ENCODE measurements around the gene TTC22. TPM values are rescaled to one million over a fixed set of nuclear protein-coding genes. Genes with fewer than 3 reads are reported as not detected.

The TTC22 gene
- total and polyA plus RNA-seq, 2 experiments from 2014 or later, result 8.1 to 9.0 TPM

- H3K27me3 ChIP-seq, result no peaks in the 10 kb centered on the region
- WGBS (ENCODE audit: low lambda C conversion rate, missing lambda C conversion rate), result 91% methylated on average over 6 of the region's 6 CpGs
- H4K20me1 ChIP-seq (ENCODE audit: insufficient read depth, poor library complexity, severe bottlenecking), result no peaks in the 10 kb centered on the region
- no peaks in the 10 kb centered on the region for H3K79me2 ChIP-seq
- H3K27ac ChIP-seq, result no peak overlapping the region
- no peak overlapping the region for H3K4me2 ChIP-seq
- H3K36me3 ChIP-seq (replicated peaks; ENCODE audit: insufficient read depth, low read depth), result no peaks in the 10 kb centered on the region
- no peak overlapping the region for H2AFZ ChIP-seq
- DNase-seq (ENCODE audit: low spot score), result no peak
- no peaks in the 10 kb centered on the region for H3K9me2 ChIP-seq (replicated peaks; ENCODE audit: insufficient read depth)
- H3K4me1 ChIP-seq (ENCODE audit: insufficient read depth), result no peaks in the 10 kb centered on the region
- no peak overlapping the region for H3K4me3 ChIP-seq
- TF ChIP-seq CTCF (IDR thresholded peaks at IDR 0.05; ENCODE audit: poor library complexity) (no peak), EZH2 (IDR thresholded peaks at IDR 0.05; ENCODE audit: borderline replicate concordance) (no peak), EZH2phosphoT487 (IDR thresholded peaks at IDR 0.05; ENCODE audit: low read depth, severe bottlenecking, unreplicated experiment) (no peak)
- H3K9me3 ChIP-seq (ENCODE audit: low read depth), result no peaks in the 10 kb centered on the region
Measured at GRCh38 chr1:54738244-54738643, 62.9 kb downstream of the TTC22 start.

- Histone ChIP-seq H2AFZ (no peak overlapping the region), H3K79me2 (no peaks in the 10 kb centered on the region), H3K9me2 (replicated peaks; ENCODE audit: insufficient read depth) (no peaks in the 10 kb centered on the region), H3K4me2 (no peak overlapping the region), H3K36me3 (replicated peaks; ENCODE audit: insufficient read depth, low read depth) (no peaks in the 10 kb centered on the region), H3K27ac (no peak overlapping the region), H3K27me3 (no peaks in the 10 kb centered on the region), H3K4me3 (no peak overlapping the region), H4K20me1 (ENCODE audit: insufficient read depth, poor library complexity, severe bottlenecking) (no peaks in the 10 kb centered on the region), H3K4me1 (ENCODE audit: insufficient read depth) (no peaks in the 10 kb centered on the region), H3K9me3 (ENCODE audit: low read depth) (no peaks in the 10 kb centered on the region)
- no peak for TF ChIP-seq EZH2phosphoT487 (IDR thresholded peaks at IDR 0.05; ENCODE audit: low read depth, severe bottlenecking, unreplicated experiment)
- no peak for DNase-seq (ENCODE audit: low spot score)
- WGBS (ENCODE audit: low lambda C conversion rate, missing lambda C conversion rate), result 99% methylated on average over 5 of the region's 5 CpGs
Measured at GRCh38 chr1:54736685-54737084, 64.4 kb downstream of the TTC22 start.

Other genes starting within 250 kb of the TTC22 start
- 9.8 and 15.7 TPM in 2 replicates for gene FAM151A, start 177.8 kb downstream of the TTC22 start, total RNA-seq
- 5.0 and 13.5 TPM in 2 replicates for gene FAM151A, start 177.8 kb downstream of the TTC22 start, polyA plus RNA-seq
- 0.68 and 0.87 TPM in 2 replicates for gene MROH7, start 159.5 kb downstream of the TTC22 start, total RNA-seq
- gene MROH7, start 159.5 kb downstream of the TTC22 start, polyA plus RNA-seq, result 0.24 and 0.95 TPM in 2 replicates
- 19.4 and 20.0 TPM in 2 replicates for gene TTC4, start 85.5 kb downstream of the TTC22 start, total RNA-seq
- 14.0 and 14.3 TPM in 2 replicates for gene TTC4, start 85.5 kb downstream of the TTC22 start, polyA plus RNA-seq
- gene PARS2, start 36.8 kb downstream of the TTC22 start, total RNA-seq, result 4.8 and 5.3 TPM in 2 replicates
- 4.1 and 9.3 TPM in 2 replicates for gene PARS2, start 36.8 kb downstream of the TTC22 start, polyA plus RNA-seq
- gene DHCR24, start 85.9 kb upstream of the TTC22 start, total RNA-seq, result 282 and 297 TPM in 2 replicates
- 242 and 318 TPM in 2 replicates for gene DHCR24, start 85.9 kb upstream of the TTC22 start, polyA plus RNA-seq
- gene TMEM61, start 179.3 kb upstream of the TTC22 start, total RNA-seq, result 0.90 TPM in 1 of 2 replicates, not detected in the other
- 0.22 and 0.99 TPM in 2 replicates for gene TMEM61, start 179.3 kb upstream of the TTC22 start, polyA plus RNA-seq
- 0.23 TPM in 1 of 2 replicates, not detected in the other for gene BSND, start 197.6 kb upstream of the TTC22 start, total RNA-seq
- gene BSND, start 197.6 kb upstream of the TTC22 start, polyA plus RNA-seq, result 0.18 and 0.21 TPM in 2 replicates
- 20.3 and 23.5 TPM in 2 replicates for gene PCSK9, start 238.2 kb upstream of the TTC22 start, total RNA-seq
- 23.5 and 31.4 TPM in 2 replicates for gene PCSK9, start 238.2 kb upstream of the TTC22 start, polyA plus RNA-seq

All from hepatocyte (in vitro differentiated cells).